HG02840 (cell line): Measurements from ENCODE around the gene ADAMTS15.

Source experiments
- ATAC-seq: cut with Tn5 transposase; IDR thresholded peaks from one replicate; pipeline ENCODE4 v1.9.1; 2021; ENCODE audit warnings: mild to moderate bottlenecking, moderate library complexity, moderate number of reproducible peaks; ENCODE audit not compliant: unreplicated experiment, low FRiP score

ADAMTS15 gene, protein sequence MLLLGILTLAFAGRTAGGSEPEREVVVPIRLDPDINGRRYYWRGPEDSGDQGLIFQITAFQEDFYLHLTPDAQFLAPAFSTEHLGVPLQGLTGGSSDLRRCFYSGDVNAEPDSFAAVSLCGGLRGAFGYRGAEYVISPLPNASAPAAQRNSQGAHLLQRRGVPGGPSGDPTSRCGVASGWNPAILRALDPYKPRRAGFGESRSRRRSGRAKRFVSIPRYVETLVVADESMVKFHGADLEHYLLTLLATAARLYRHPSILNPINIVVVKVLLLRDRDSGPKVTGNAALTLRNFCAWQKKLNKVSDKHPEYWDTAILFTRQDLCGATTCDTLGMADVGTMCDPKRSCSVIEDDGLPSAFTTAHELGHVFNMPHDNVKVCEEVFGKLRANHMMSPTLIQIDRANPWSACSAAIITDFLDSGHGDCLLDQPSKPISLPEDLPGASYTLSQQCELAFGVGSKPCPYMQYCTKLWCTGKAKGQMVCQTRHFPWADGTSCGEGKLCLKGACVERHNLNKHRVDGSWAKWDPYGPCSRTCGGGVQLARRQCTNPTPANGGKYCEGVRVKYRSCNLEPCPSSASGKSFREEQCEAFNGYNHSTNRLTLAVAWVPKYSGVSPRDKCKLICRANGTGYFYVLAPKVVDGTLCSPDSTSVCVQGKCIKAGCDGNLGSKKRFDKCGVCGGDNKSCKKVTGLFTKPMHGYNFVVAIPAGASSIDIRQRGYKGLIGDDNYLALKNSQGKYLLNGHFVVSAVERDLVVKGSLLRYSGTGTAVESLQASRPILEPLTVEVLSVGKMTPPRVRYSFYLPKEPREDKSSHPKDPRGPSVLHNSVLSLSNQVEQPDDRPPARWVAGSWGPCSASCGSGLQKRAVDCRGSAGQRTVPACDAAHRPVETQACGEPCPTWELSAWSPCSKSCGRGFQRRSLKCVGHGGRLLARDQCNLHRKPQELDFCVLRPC

DNA sequence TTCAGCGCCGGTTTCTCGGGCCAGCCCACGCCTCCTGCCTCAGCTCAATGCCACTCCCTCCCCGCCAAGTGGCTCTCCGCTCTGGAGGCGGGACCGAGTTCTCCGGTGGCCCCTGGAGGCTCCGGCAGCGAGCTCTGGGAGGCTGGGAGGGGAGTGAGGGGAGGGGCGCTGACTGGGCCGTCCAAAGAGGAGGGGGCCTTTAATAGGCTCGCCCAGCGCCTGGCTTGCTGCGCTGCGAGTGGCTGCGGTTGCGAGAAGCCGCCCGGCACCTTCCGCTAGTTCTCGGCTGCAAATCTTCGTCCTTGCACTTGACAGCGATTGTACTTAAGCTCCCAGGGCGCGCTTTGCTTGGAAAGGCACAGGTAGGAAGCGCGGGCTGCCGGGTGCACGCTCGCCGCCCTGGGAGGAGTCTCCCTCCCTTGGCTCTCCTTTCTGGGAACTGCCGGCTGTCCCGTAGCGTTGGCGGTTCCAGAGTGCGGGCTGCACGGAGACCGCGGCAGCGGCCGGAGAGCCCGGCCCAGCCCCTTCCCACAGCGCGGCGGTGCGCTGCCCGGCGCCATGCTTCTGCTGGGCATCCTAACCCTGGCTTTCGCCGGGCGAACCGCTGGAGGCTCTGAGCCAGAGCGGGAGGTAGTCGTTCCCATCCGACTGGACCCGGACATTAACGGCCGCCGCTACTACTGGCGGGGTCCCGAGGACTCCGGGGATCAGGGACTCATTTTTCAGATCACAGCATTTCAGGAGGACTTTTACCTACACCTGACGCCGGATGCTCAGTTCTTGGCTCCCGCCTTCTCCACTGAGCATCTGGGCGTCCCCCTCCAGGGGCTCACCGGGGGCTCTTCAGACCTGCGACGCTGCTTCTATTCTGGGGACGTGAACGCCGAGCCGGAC, at the start of gene ADAMTS15:
ADAMTS15 (plus strand) TSS at position 230 of the 894 bp plus-strand sequence; CDS start at position 559, 329 bp downstream.
- ATAC-seq, result no peak

DNA sequence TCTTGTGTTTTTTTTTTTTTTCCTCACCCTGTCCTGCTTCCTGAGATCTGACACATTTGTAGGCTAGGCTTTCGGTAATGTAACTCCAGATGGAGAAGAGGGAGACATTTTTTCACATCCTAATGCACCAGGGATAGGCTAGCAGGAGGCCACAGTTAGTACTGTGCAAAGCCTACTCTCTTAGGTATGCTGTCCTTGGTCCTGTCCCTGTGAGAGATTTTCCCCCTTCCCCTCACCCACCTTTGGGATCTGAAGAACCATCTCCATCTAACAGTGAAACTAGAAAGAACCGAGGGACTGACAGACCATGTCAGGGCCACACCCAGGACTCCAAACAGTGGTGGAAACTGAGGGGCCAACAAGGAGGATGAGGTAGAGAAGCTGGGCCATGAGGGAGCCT, 49.2 kb upstream of the ADAMTS15 start:
- no peak for ATAC-seq

DNA sequence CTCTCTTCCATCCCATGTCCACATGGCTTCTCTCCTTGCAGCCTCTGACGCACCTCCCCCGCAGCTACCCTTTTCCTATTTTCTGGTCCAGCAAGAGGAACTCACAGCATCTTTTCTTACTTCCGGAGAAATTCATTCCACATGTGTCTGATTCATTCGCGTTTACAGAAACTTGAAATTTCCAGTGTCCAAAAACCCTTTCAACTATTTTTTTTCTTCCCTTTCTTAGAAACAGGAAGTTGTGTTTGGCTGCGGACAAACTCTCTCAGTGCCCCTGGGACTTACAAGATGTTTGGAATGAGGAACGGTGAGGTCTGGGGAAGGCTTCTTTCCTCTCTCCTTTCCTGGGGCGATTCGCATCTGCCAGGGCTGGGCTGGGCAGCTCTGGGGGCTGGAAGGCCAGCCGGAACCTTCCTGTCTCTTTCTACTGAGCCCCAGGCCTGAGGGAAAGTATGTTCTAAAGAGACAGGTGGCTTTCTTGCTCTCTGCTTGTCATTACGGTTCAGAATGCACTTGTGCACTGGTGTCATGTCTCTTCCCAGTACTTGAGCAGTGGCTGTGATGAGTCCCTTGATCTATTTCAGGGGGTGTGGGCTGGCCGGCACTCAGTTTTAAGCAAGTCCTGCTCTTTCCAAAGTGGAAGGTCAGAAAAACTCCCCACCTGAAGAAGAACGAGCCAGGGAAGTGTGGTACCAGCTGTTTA, 47.5 kb upstream of the ADAMTS15 start:
- no peak for ATAC-seq

DNA sequence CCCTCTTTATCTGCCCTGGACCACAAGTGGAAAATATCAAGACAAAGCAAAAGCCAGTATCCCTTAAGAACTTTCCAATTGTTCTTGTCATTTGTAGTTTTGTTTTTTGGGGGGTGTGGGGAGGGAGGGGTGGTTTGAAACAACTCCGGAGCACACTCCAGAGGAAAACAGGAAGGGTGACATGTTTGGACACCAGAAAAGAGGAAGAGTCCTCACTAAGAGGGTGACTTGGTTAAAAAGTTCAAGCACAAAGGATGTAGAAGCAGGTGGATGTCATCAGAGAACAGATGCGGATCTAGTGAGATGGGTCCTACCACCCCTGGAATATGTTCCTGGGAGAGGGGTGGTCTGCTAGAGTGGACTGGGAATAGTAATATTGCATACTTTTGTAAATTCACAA, 45.9 kb upstream of the ADAMTS15 start:
- ATAC-seq, result no peak

DNA sequence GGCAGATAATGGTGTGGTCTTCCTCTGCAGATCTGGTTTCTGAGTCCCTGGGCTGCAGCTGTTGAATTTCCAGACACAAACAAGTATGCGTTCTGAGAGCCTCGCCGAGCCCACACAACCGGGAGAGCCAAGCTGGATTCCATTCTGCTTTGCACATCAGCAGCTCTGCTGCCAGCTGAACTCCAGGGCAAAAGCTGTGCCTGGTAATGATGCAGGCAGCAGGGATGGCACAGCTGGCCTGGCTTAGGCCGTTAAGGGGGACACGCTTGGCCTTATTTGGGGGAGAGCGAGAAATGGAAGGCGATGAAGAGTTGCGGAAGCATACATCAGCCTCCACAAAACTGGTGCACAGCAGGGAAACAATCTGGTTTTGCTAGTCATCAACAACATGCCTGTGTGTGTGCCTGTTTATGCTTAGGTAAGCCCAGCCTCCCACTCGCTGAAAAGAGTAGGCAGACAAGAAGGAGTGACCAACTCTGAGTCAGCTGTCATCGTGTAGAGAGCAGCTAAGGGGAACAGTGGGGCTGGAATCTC, 45.1 kb upstream of the ADAMTS15 start:
- ATAC-seq, result no peak

DNA sequence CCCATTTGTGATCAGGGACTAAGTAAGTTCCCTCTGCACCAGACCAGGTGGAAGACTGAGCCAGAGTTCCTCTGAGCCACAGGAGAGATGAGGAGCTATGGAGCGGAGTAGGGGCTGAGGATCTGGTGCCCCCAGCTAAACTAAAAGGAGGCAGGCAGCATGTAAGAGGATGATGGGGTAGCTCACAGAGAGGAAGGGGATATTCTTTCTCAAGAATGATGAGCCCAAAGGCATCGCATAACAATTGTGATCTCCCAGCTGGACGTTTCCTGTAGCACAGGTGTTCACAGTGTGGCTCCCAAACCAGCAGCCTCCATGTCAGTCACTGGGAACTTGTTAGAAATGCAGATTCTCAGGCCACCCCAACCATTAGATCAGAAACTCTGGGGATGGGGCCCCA, 44.5 kb upstream of the ADAMTS15 start:
- ATAC-seq, result no peak

DNA sequence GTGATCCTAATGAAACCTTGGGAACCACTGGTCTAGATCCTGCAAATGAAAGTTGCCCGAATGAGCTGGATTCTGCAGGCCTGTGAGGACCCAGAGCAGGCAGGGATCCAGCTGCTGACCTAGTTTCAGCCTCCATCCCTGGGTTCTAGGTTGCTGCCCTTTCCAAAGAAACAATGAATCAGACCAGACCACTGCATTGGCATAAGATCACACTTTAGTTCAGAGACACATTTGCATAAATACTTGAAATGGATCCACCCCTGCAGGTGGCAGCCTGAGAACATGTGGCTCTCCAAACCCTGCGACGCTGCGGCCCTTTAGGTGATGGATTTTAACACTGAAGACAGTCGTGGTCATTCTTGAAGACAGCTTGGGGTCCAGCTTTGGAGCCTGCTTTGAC, 43.7 kb upstream of the ADAMTS15 start:
- ATAC-seq, result no peak

DNA sequence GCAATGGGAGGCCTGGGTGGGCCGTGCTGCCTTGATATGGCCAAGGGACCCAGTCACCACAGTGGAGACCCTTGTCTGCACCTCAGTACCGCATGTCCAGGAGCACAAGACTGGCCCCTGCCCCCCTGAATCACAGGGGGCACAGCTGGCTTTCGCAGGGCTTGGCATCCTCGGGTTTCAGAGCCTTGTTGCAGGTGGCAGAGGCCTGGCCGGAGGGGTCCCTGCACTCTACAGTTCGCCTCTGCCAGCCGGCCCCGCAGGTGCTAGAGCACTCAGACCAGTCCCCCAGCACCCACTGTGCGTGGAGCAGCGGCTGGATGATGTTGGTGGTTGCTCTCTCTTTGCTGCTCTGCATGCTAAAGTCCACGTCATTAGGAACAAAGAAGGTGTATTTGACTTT, 43.0 kb upstream of the ADAMTS15 start:
- no peak for ATAC-seq

DNA sequence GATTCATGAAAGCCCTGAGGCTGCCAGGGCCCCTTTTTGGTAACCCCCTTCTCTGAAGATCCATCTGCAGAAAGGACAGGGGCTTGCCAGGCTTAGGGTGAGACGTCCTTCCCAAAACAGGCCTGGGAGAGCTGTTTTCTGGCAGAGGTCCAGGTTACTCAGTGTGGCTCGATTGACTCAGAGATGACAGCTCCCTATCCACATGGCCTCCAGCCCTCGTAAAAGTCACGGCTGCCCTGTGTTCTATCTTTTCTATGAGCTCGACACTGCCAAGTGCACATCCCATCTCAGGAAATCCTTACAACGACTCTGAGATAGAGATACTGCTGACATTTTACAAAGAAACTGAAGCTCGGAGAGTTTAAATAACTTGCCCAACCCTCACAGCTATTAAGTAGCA, 40.5 kb upstream of the ADAMTS15 start:
- no peak for ATAC-seq

DNA sequence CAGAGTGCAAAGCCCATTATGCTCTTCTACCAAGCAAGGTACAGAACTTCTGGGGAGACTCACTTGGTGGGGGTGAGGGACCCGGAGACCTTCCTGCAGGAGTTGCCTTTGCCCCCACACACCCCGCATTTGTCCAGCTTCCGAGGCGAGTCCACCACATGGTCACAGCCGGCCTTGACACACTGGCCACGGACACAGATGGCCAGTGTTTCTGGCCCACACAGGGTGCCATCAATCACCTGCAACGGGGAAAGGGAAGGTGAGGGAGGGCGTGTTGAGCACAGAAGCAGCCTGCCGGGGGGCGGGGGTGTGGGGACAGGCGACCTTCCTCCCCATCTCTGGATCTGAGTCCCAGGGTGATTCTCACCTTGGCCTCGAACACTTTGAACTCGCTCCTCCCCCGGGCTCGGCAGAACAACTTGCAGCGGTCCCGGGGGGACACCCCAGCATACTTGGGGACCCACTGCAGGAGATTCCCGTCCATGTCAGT, 40.0 kb upstream of the ADAMTS15 start:
- ATAC-seq, result no peak

DNA sequence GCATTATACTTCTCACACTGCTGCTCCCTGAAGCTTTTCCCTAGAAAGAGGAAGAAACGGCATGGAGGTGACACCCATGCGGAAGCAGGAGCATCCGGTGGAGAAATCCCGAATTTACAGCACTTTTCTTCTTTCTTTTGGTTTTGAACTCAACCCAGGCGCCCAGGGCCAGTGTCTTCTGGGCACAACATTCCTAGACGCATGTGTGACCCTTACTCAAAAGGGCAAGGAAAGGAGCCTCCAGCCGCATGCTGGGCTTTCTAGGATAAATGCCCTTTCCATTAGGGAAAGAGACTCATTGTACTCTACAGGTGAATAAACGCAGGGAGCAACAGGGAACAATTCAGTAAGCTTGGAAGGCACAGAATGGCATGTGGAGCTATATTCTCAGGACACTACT, 39.5 kb upstream of the ADAMTS15 start:
- ATAC-seq, result no peak

DNA sequence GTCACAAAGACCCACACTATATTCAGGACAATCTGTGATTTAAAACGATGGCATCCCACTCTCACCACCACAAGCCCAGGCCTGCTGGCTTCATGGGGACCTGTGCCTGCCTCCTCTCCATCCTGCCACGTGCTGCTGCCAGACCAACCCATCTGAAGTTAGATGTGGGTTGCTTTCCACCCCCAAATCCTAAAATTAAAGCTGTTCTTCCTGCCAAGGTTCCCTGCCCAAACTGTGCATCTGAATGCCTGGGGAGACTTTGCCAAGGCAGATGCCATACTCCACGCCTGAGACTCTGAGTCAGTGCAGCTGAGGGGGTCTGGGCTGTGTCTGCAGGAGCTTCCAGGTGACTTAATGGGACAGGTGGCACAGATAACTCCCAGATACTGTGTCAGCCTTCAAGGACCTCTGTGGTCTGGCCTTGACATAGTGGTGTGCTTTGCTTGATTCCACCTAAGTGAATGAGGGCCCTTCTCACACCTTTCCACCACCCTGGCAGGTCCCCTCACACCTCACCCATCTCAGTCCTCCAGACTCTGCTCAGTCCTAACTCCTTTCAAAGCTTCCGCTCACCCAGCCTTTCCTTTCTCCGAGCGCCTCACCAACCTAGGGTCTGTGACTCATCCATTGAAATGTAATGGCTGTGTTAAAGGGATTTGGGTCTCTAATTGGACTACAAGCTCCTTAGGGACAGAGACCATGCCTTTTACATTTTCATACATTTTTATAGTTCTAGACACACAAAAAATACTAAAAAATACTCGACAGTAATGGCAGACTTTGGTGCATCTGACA, 38.7 kb upstream of the ADAMTS15 start:
- no peak for ATAC-seq

DNA sequence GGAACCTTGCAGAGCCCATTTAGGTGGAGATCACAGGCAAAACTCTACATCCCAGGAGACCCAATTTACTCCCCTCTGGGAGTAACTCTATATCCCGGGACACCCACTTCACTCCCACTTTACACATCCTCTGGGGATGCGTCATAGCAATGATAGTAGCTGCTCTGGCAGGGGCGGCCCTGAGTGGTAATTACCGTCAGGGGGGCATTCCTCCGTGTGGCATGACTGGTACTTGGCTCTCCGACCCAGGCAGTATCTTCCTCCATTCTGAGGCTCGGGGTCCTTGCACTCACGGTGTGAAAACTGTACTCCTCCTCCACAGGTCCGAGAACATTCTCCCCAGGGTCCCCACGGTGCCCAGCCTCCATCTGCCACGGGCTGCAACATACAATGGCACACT, 37.2 kb upstream of the ADAMTS15 start:
- no peak for ATAC-seq

DNA sequence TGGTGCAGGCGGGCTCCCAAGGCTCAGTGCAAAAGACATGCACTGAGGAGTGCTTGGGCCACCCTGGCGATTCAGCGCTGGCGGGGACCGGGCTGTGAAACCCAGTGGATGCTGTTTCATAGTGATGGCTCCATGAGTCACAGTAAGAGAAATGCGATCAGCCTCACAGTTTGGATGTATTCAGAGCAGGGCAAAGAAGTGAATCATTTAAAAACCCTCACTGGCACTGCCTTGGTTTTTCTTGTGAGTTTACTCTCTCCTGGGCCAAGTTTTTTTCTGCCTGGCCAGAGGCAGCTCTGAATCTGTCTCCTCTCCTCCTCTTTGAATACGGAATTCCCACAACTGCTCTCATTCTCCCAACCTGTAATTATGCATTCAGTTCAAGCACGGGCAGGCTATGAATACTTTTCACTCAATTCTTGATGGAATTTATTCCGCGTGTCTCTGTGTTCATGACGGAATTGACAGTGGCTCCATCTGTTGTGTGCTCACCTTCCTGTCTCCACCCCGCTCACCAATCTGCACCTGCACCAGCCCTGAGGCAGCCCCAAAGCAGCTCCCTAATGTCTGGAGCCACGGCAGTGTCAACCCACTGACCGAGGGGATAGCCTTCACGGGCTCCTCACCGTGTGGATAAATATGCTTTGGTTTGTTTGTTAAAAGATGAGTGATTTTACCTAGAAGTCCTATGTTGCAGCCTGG, 34.9 kb upstream of the ADAMTS15 start:
- no peak for ATAC-seq

DNA sequence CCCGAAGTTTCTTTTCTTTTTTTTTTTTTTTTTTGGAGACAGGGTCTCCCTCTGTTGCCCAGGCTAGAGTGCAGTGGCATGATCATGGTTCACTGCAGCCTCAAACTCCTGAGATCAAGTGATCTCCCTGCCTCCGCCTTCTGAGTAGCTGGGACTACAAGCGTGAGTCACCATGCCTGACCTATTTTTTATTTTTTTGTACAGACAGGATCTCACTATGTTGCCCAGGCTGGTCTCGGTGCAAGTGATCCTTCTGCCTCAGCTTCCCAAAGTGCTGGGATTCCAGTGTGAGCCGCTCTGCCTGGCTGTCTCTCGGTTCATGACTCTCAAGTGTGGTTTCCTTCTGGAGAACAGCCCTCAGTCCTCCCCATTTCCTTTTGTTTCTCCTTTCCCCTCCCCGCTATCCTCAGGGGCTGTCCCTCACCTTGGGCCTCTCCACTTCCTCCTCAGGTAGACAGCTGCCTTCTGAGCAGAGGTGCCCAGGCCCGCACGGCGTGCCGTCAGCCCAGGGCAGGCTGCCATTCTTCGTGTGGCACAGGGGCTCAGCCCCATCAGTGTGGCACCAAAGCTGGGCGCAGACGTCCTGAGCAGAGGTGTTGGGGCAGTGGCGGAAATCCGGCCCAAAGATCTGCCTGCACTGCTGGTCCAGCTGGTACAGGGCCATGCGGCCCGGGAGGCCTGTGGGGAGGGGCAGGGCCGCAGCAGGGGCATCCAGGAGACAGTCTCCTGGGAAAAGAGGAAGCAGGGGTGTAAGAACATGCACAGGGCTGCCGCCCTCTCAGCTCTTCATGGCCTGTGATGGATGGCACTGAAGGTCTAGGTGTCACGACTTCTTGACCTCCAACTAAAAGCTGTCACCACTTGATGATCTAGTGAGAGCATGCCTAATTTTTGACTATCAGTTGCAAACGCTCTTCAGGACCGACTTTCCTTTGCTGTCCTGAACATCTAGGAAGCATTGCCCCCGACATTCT, 34.1 kb upstream of the ADAMTS15 start:
- no peak for ATAC-seq

DNA sequence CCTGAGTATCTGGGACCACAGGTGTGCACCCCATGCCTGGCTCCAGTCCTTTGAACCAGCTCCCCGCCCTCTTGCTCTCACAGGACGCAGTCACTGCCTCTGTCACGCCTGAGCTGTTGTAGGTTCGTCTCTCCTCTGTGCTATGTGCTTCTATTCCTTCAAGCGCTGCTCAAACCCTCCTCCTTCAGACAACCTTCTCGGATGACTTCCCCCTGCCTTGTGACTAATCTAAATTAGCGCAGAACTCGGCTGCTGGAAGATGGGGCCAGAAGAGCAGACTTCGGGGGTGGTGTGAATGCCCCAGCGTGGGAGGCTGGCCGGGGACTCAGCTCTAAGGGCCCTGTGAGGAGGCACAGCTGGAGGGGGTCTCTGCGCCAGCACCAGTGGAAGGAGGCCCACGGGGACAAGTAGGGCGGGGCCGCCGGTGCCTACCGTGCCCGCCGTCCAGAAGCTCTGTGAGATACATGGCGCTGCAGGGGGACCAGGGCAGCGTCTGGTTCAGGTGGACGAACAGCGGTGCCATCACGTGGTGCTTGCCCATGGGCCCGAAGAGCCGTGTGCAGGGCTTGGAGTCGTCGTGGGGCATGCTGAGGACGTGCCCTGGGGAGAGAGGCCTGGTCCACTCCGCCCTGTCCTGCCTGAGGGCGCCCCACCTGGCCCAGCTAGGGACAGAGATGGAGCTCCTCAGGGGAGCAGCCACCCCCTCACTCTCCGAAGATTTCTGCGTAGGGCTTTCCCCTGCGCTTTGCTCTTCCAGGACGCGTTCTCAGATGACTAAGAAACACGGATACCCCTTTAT, 32.5 kb upstream of the ADAMTS15 start:
- no peak for ATAC-seq
